Chondrocyte (in vitro differentiated cells): Measurements from ENCODE around the gene ACVR1B. TPM values are rescaled to one million over a fixed set of nuclear protein-coding genes. Genes with fewer than 3 reads are reported as not detected.

ENCODE experiments used
- DNase-seq: peaks from one replicate; pipeline ENCODE4 v3.0.0; 2021; ENCODE audit warnings: mixed read lengths, low spot score
- H3K27ac Mint-ChIP-seq: one replicate; pipeline ENCODE4 v1.8.0; 2021; ENCODE audit warnings: mild to moderate bottlenecking, moderate library complexity, mixed read lengths; ENCODE audit not compliant: unreplicated experiment
- H3K27me3 Mint-ChIP-seq: 2 replicates; pipeline ENCODE4 v1.8.0; 2021; ENCODE audit warnings: low read depth, mixed read lengths
- H3K36me3 Mint-ChIP-seq: 2 replicates; pipeline ENCODE4 v1.8.0; 2021; ENCODE audit warnings: low read depth, mixed read lengths
- H3K4me1 Mint-ChIP-seq: 2 replicates; pipeline ENCODE4 v1.8.0; 2021; ENCODE audit warnings: low read depth, mild to moderate bottlenecking, mixed read lengths
- H3K4me3 Mint-ChIP-seq: one replicate; pipeline ENCODE4 v1.8.0; 2021; ENCODE audit warnings: mild to moderate bottlenecking, moderate library complexity, mixed read lengths; ENCODE audit not compliant: unreplicated experiment
- H3K9me3 Mint-ChIP-seq: 2 replicates; pipeline ENCODE4 v1.8.0; 2021; ENCODE audit warnings: low read depth, mixed read lengths
- total RNA-seq: library from RNA; stranded (reverse); gene quantifications from 3 replicates; pipeline ENCODE4 v1.2.1, GENCODE V29; 2021
- TF ChIP-seq, protein P1 (sequence below): fragments of 200-600 bp; sonication (generic); IDR thresholded peaks from 2 replicates; pipeline ENCODE4 v1.5.0; 2021; ENCODE audit warnings: antibody characterized with exemption, mild to moderate bottlenecking, moderate library complexity

ACVR1B gene
- total RNA-seq, 1 donor from 2014 or later: 10.6 TPM

DNA sequence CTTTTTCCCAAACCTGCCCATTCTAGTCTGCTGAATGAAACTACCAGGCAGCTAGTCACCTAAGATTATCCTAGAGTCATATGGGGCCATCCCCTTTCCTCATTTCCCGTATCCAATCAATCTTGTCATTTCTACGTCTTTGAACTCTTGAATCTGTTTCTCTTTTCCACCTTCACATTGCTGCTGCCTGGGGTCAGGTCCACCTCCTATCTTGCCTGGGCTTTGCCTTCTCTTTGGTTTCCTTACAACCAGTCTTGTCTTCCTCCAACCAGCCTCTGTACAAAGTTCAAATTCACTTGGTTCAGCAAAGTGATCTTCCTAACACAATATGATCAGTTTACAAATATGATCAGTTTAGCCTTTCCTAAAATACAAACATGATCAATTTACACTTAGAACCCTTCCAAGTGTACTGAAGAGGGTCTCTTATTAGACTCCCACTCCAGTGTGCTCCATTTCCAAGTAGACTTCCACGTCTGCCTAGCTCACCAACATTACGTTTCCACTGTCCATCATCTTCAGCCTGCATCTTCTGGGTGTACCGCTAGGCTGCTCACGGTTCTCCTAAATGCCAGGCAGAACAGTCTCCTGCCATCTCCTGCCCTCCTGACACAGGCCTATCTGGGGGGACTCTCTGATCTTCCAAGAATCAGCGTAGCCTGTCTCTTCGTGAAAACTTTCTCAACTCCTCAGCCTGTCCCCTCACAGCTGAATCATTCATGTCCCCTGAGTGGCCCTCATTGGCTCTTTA is 4.1 kb upstream of the ACVR1B start:
- Mint-ChIP-seq H3K36me3 (peaks cover 10% of the 10 kb centered on the region), H3K27ac (no peak overlapping the region), H3K27me3 (peaks cover 4% of the 10 kb centered on the region), H3K4me1 (peaks cover 5% of the 10 kb centered on the region), H3K9me3 (peaks cover 18% of the 10 kb centered on the region), H3K4me3 (no peak overlapping the region)
- TF ChIP-seq, protein P1, sequence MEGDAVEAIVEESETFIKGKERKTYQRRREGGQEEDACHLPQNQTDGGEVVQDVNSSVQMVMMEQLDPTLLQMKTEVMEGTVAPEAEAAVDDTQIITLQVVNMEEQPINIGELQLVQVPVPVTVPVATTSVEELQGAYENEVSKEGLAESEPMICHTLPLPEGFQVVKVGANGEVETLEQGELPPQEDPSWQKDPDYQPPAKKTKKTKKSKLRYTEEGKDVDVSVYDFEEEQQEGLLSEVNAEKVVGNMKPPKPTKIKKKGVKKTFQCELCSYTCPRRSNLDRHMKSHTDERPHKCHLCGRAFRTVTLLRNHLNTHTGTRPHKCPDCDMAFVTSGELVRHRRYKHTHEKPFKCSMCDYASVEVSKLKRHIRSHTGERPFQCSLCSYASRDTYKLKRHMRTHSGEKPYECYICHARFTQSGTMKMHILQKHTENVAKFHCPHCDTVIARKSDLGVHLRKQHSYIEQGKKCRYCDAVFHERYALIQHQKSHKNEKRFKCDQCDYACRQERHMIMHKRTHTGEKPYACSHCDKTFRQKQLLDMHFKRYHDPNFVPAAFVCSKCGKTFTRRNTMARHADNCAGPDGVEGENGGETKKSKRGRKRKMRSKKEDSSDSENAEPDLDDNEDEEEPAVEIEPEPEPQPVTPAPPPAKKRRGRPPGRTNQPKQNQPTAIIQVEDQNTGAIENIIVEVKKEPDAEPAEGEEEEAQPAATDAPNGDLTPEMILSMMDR: no peak
- DNase-seq: no peak

DNA sequence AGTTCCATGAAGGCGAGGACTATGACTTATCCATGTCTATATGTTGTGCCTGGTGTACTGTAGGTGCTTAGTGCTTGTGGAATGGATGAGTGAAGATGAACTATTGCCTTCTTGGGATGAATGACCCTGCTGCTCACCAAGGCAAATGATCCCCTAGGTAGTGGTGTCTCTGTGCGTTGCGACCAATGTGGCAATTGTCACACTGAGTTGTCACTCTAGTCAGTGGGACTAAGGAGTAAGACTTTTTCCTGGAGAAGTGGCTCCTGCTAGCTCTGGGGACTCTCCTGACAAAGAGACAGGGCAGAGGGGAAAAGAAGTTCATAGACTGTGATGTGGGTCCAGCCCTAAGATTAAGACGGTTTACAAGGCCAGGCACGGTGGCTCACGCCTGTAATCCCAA is 3.4 kb upstream of the ACVR1B start:
- peaks cover 10% of the 10 kb centered on the region for H3K36me3 Mint-ChIP-seq
- H3K9me3 Mint-ChIP-seq: peaks cover 18% of the 10 kb centered on the region
- H3K27ac Mint-ChIP-seq: no peak overlapping the region
- H3K4me1 Mint-ChIP-seq: peaks cover 11% of the 10 kb centered on the region
- H3K27me3 Mint-ChIP-seq: peaks cover 4% of the 10 kb centered on the region
- TF ChIP-seq, protein P1: no peak
- no peak for DNase-seq
- no peak overlapping the region for H3K4me3 Mint-ChIP-seq

DNA sequence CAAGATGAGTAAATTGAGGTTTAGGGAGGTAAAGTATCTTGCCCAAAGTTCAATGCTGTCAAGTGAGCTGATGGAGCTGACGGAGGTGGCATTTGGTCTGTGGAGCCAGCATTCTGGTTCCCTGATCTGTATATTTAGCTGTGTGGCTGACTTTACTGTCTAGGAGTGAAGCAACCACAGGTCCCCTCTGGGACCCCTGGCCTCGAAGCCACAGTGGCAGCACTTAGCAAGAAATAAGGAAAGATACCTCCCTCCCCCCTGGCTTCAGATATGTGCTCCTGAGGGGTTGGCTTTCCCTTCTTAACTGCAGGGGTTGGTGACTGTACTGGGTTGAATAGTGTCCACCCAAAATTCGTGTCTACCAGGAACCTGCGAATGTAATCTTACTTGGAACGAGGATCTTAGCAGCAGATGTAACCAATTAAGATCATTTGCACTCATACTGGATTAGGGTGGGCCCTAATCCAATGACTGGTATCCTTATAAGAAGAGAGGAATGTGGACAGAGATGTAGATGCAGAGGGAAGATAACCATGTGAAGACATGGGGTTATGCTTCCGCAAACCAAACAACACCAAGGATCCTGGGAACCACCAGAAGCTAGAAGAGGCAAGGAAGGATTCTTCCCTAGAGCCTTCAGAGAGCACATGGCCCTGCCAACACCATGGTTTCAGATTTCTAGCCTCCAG is 2.0 kb upstream of the ACVR1B start:
- Mint-ChIP-seq H3K27me3 (peaks cover 4% of the 10 kb centered on the region), H3K9me3 (peaks cover 10% of the 10 kb centered on the region), H3K27ac (no peak overlapping the region), H3K36me3 (peaks cover 7% of the 10 kb centered on the region), H3K4me3 (no peak overlapping the region), H3K4me1 (peaks cover 26% of the 10 kb centered on the region)
- TF ChIP-seq, protein P1: no peak
- DNase-seq: no peak

DNA sequence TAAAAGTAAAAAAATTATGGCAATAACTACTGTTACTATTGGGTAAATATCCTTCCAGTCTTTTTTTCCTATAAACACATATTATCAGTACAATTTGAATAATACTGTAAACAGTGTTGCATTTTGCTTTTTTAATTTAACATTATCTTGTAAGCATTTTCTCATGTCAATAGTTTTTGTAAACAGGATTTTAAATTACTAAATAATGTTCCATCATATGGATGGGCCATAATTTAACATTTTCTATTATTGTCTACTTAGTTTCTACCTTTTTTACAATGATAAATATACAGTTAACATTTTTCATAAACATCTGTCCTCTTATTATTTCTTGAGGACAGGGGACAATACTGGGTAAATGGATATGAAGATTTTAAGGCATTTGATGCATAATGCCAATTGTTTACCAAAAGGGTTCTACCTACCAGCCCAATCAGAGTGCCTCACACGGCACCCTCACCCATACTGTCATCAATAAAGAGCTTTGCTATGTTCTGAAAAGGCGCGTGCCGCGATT is 759 bp upstream of the ACVR1B start:
- no peaks in the 10 kb centered on the region for H3K9me3 Mint-ChIP-seq
- peaks cover 37% of the 10 kb centered on the region for H3K4me1 Mint-ChIP-seq
- peaks cover 2% of the 10 kb centered on the region for H3K36me3 Mint-ChIP-seq
- H3K4me3 Mint-ChIP-seq: peak overlapping the region; percentile 90
- no peak for DNase-seq
- peak overlapping the region; percentile 28 for H3K27ac Mint-ChIP-seq
- TF ChIP-seq, protein P1: no peak
- peaks cover 4% of the 10 kb centered on the region for H3K27me3 Mint-ChIP-seq

DNA sequence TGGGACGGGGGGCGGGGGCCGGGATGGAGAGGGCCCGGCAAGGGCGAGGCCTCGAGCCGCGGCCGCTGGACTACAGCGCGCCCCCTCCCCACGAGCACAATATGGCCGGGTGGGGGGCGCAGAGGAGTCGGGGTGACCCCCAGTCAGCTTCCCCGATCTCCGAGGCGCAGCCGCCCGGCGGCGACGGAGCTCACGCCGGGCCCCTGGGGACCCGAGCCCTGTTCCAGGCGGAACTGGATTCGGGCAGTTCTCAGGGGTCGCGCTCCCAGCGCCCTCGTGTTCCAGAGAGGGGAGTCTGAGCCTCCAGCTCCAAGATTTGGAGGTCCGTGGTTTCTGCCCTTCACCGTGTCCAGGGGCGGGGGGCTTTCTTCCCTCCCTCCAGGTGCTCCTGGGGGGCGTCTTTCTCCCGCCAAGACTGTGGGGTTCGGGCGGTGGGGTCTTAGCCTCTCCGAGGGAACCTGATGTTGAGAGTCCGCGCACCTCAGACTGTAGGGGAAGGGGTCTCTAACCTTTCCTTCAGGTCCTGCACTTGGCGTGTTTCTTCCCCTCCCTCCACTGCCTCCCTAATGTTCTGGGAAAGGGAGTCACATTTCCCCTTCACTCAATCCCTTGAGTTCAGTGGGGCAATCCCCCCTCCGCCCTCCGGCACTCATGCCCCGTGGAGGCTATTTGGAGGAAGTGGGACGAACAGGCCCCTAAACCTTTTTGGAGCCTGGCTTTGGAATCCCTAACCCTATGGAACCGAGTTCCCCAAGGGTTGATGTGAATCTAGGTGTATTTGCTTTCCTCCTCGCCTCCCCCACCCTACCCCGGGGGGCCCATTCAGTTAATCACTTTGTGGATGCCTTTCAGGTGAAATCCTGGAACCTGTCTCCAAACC is 584 bp downstream of the ACVR1B start:
- Mint-ChIP-seq H3K4me1 (peaks cover 37% of the 10 kb centered on the region), H3K36me3 (no peaks in the 10 kb centered on the region), H3K4me3 (peak overlapping the region; percentile 71), H3K27ac (peak overlapping the region; percentile 39), H3K9me3 (no peaks in the 10 kb centered on the region), H3K27me3 (peaks cover 4% of the 10 kb centered on the region)
- DNase-seq: no peak
- TF ChIP-seq, protein P1: no peak
